ENCODE measurements around the gene CYB5B.

DNA sequence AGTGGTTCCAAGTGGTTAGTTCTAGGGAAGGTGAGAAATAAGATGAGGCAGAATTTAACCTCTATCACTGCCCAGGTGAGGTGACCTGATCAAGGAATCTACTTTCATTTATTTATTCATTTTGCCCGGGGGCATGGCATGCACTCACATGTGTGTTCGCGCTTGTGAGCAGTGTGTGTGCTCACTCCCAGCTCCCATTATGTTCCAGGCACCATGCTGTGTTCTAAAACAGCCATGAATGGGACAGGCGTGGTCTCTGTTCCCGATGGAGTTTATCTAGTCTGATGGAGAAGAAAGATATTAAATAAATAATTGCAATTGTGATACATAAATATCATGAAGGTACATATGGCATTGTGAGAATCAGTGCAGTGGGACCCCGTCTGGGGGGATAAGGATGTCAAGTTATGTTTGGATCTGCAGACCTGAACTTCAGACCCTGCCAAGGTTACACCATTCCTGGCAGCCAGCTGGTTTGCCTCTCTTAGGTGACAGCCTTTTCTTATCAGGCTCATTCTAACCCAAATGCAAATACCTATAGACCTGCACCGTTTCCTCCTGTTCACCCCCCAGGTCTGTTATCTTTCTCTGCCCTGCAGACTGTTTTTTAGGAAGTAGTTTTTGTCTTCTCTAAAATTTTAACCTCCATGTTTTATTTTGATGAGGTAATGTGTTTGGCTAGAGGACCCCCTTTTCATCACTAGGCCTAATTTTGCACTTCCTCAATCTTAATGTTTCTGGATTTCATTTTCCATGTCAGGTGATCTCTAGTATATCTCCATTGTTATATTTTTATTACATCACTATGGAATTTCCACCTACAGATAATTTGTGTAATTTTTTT lies 11.8 kb downstream of the CYB5B start:
- TF ChIP-seq SP1 (IDR thresholded peaks at IDR 0.05) (no peak), TARDBP (IDR thresholded peaks at IDR 0.05) (no peak), FOXK2 (IDR thresholded peaks at IDR 0.05) (no peak), ZNF384 (IDR thresholded peaks at IDR 0.05) (no peak)
